ENCODE measurements around the gene PIWIL1.

PIWIL1 gene

DNA sequence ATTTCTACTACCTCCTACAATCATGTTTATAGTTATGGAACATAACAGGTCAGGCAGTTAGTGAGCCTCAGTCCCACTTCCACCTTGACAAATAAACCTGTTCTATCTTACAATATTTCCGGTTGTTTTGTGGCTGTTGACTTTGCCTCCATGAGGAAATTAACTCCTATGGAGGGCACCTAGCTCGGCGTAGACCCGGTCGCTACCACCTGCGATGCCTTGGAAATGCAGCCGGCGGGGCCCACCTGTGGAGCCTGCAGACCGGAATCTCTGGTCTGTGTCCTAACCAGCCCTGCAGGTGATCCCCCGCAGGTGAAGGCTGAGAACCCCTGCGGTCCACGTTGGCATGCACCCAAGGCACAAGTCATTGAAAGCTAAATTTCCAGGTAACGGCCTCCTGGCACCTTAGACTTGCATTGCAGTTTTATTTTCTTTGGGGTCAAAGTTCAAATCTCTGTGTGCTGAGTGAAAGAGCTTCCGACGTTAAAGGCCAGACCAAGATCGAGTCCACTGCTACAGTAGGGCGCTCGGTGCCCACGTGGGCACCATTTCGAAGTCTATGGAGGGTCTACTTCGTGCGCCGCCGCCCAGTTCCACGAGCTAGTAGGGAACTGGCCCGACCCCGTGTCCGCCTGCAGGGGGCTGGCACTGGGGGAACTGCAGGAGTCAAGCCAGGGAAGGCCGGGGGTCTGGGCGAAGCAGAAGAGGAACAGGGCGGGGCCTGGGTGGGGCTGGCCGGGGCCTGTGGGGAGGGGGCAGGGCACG is 782 bp upstream of the PIWIL1 start:
- DNase-seq (ENCODE audit: low read depth) = no peak

GRCh38 chr12:130338794-130339601 is 1.3 kb downstream of the PIWIL1 start:
- DNase-seq (ENCODE audit: low read depth) = no peak

DNA sequence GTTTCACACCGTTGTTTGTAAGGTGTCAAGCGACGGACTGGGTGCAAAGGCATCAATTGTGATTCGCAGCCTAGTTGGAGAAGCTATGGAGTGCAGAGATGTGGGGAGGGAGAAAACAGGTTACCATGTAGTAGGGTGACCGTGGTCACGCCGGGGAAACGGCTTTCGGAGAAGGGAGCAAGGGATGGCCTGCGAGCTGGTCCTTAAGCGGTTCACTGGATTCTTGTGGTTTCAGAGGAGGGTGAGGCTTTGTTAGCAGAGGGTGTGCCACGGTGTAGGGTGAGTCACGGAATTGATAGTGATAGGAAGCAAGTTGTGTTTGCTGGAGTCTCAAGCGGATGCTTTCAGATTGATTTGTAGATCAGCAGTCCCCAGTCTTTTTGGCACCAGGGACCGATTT is 2.3 kb downstream of the PIWIL1 start:
- no peak for DNase-seq (ENCODE audit: low read depth)

GRCh38 chr12:130342442-130342841 is 4.8 kb downstream of the PIWIL1 start:
- DNase-seq (ENCODE audit: low read depth) = no peak

DNA sequence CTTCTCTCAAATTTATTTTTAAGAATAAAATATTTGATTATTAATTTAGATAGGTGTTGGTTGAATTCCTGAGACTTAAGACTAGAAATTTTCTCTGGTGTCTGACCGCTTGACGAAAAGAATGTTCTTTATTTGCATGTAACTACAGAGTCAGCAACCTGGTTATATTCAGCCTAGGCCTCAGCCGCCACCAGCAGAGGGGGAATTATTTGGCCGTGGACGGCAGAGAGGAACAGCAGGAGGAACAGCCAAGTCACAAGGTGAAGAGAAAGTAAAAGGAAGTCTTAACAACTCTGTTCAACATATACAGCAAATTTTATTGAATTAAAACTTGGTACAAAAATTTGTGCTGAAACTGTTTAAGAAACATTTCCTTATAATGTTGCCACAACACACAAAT is 5.2 kb downstream of the PIWIL1 start:
- no peak for DNase-seq (ENCODE audit: low read depth)

GRCh38 chr12:130344529-130344928 is 6.8 kb downstream of the PIWIL1 start:
- DNase-seq (ENCODE audit: low read depth) = no peak

DNA sequence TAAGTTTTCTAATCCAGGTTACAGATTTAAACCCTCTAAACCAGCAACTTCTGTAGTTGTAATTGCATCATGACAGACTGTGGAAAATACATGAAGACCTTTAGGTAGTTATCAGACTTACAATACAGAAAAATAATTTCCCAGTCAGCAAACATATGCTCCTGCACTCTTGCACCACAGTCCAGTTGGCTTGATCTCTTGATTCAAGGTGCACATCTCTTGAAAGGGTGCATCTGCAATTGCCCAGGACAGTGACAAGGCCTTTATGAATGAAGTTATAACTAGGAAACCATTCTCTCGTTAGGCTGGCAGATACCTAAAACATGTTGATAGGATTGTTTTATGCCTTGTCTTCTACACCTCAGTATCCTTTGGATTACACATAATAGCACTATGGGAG is 7.6 kb downstream of the PIWIL1 start:
- no peak for DNase-seq (ENCODE audit: low read depth)

- no peak for DNase-seq (ENCODE audit: low read depth)
Measured at GRCh38 chr12:130347588-130347987, 9.9 kb downstream of the PIWIL1 start.

- DNase-seq (ENCODE audit: low read depth) = no peak
Measured at GRCh38 chr12:130350715-130351114, 13.0 kb downstream of the PIWIL1 start.

- DNase-seq (ENCODE audit: low read depth) = no peak
Measured at GRCh38 chr12:130351326-130351725, 13.6 kb downstream of the PIWIL1 start.

GRCh38 chr12:130353081-130353480 is 15.4 kb downstream of the PIWIL1 start:
- DNase-seq (ENCODE audit: low read depth) = no peak

GRCh38 chr12:130354407-130354806 is 16.7 kb downstream of the PIWIL1 start:
- DNase-seq (ENCODE audit: low read depth) = no peak

DNA sequence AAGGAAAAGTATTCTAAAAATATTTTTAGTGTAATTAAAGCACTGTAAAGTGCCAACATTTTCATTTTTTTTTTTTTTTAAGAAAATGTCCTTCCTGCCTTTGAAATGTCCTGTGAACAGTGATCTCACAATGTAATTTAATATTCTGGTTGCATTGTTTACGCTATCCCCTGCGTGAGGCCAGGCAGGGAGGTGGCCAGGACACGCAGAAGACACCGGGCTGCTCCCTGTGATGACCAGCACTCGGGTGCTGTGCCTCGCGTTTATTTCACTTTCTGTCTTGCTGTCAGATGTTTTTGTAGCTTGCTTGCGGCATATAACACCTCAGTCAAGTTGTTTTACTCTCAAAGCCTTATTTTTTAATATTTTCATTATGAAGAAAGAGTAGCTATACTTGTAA is 18.5 kb downstream of the PIWIL1 start:
- DNase-seq (ENCODE audit: low read depth) = no peak

DNA sequence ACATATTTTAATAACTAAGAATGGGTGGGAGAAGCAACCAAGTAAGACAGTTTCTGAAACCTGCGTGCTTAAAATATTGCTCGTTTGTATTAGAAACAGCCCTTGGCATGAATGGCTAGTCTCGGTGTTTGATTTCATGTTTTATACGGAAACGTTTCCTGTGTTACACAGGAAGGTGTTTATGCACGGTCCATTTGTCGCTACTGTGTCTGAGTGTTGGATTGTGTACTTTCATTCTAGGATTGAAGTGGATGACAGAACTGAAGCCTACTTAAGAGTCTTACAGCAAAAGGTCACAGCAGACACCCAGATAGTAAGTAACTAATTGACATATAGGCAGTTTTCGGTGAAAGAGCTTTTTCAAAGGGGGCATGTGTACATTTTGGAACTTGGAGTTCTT is 19.6 kb downstream of the PIWIL1 start:
- DNase-seq (ENCODE audit: low read depth) = no peak

DNA sequence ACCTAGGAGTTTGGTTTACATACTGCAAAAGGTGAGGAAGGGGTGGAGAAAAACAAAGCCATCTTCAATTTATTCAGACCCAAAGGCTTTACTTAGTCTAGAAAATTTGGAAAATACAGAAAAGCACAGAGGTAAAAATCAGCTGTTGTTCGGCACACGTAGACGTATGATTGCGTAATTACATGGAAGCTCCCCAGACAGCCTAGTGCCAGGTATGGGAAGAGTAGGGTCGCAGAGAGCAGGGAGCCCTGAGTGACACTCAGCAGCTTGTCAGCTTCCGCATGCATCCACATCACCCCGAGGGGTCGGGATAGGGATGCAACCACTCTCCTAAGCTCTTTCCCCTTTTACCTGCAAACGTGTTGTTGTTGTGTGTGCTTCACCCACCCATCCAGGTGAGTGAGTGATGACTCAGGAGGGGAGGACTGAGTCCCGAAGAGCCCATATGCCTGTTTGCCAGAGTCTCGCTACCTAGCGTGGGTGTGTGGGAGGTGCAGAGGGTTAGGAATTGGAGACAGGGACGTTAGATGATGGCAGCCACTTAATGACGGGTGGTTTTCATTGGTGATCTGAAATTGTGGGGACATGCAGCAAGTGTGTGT is 20.1 kb downstream of the PIWIL1 start:
- DNase-seq (ENCODE audit: low read depth) = no peak

- DNase-seq (ENCODE audit: low read depth) = no peak
Measured at GRCh38 chr12:130362060-130362459, 24.4 kb downstream of the PIWIL1 start.

DNA sequence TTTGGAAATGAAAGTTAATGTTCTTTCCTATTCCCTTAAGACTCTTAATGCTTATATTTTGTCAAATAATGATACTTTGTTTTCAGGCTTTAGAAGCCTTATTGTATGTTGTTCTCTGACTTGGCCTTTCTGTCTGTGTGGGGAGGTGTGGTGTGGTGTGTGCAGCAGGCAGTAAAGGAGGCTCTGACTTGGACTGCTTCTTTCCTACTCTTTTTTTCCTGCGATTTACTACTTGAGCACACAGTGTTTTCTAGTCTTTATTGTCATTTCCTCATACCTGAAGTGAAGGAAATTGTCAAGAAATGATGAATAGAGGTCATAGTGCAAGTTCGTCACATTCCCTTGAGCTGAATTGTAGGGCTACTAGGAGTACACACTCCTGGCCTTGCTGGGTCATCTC is 26.9 kb downstream of the PIWIL1 start:
- DNase-seq (ENCODE audit: low read depth) = no peak

GRCh38 chr12:130366159-130366558 is 28.5 kb downstream of the PIWIL1 start:
- DNase-seq (ENCODE audit: low read depth) = no peak

GRCh38 chr12:130367003-130367402 is 29.3 kb downstream of the PIWIL1 start:
- no peak for DNase-seq (ENCODE audit: low read depth)

DNA sequence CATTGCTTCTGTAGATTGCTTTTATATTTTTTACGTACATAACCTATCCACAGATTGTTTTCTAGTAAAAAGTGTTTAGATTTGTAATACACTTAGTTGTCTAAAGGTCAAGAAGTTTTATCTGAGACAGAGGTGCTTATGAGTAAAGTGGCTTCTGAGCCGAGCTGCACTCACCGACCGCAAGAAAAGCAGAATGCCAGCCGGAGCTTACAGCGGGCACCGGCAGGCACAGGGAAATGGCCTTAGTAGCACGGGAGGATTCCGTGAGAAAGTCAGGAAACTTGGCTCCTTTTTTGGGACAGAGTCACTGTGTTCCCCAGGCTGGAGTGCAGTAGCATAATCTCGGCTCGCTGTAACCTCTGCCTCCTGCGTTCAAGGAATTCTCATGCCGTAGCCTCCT is 29.8 kb downstream of the PIWIL1 start:
- no peak for DNase-seq (ENCODE audit: low read depth)

- no peak for DNase-seq (ENCODE audit: low read depth)
Measured at GRCh38 chr12:130369816-130370215, 32.1 kb downstream of the PIWIL1 start.

- DNase-seq (ENCODE audit: low read depth) = no peak
Measured at GRCh38 chr12:130371296-130371695, 33.6 kb downstream of the PIWIL1 start.

DNA sequence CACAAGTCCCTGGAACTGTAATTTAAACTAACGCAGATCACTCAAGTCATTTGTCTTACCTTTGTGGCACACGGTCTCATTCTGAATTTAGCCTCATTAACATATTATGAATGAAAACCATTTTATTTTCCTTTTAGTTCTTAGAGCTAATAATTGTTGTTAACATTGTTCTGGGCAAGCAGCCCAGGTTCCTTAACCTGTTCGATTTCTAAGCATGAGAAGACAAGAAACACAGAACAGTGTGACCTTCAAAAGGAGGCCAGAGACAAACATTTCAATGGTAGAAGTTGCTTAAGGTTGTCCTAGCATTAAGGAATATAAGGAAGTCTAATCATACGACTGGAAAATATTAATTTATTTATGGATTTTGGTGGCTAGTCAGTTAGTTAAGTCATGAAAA is 35.2 kb downstream of the PIWIL1 start:
- no peak for DNase-seq (ENCODE audit: low read depth)

Data from non-pigmented ciliary epithelial cell (primary cell).